GM12864 (cell line): Measurements from ENCODE around the gene LZTS2.

Experiments used
- DNase-seq: peaks from one replicate; pipeline ENCODE4 v3.0.0-alpha.2; 2011; ENCODE audit warnings: low read depth
- H3K4me3 ChIP-seq: 2 replicates; pipeline ENCODE4 v1.5.1; 2011; ENCODE audit warnings: mild to moderate bottlenecking, low read depth, low read length, control low read depth
- TF ChIP-seq, protein P1 (sequence below): IDR thresholded peaks from 2 replicates; pipeline ENCODE4 v1.5.1; 2011; ENCODE audit warnings: low read depth, mild to moderate bottlenecking, moderate library complexity, low read length, control low read depth, inconsistent platforms; ENCODE audit errors: missing control alignments

Gene LZTS2

GRCh38 chr10:100999742-101000126, at the start of gene LZTS2:
Gene LZTS2 (plus strand): TSS chr10:100999808. CDS start chr10:101002539, 2,731 bp downstream.
- TF ChIP-seq, protein P1, sequence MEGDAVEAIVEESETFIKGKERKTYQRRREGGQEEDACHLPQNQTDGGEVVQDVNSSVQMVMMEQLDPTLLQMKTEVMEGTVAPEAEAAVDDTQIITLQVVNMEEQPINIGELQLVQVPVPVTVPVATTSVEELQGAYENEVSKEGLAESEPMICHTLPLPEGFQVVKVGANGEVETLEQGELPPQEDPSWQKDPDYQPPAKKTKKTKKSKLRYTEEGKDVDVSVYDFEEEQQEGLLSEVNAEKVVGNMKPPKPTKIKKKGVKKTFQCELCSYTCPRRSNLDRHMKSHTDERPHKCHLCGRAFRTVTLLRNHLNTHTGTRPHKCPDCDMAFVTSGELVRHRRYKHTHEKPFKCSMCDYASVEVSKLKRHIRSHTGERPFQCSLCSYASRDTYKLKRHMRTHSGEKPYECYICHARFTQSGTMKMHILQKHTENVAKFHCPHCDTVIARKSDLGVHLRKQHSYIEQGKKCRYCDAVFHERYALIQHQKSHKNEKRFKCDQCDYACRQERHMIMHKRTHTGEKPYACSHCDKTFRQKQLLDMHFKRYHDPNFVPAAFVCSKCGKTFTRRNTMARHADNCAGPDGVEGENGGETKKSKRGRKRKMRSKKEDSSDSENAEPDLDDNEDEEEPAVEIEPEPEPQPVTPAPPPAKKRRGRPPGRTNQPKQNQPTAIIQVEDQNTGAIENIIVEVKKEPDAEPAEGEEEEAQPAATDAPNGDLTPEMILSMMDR, result no peak
- H3K4me3 ChIP-seq, result peak within 1 kb of the TSS; percentile 87
- no peak for DNase-seq

GRCh38 chr10:100960251-100960650, 39.4 kb upstream of the LZTS2 start:
- TF ChIP-seq, protein P1, result no peak
- no peak overlapping the region for H3K4me3 ChIP-seq
- no peak for DNase-seq

DNA sequence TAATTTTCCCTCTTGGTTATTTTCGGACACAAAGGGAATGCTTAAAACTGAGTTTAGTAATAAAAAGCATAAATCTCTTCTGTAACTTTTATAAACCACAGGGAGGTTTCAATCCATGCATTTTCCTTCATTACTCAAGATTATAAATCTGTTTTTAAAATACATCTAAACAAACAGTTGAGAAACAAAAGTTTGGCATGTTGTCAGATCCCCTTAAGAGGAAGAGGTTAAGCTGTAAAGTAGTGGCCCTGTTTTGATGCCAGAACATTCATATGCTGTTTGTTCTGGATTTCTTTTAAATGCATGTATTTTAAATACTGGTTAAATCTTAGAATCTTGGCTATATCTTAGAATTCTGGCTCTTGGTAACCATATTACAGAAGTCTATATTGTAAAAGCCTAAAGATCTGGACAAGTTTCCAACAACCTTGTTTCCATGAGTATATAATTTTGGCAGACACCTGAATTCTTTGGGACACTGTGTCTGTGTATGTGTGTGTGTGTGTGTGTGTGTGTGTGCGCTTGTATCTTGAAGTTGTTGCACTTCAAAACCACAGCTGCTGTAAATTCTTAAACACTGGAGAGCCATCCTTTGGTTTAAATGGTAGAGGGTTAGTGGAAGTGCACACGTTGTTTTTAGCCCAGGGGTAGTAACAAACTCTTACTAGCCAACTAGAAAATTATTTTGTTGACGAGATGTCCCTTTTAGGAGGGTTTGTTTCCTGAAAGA, 37.1 kb upstream of the LZTS2 start:
- H3K4me3 ChIP-seq, result no peak overlapping the region
- TF ChIP-seq, protein P1, result no peak
- DNase-seq, result no peak

- TF ChIP-seq, protein P1, result no peak
- no peak overlapping the region for H3K4me3 ChIP-seq
- DNase-seq, result no peak
These were observed 35.8 kb upstream of the LZTS2 start for GRCh38 chr10:100963826-100964225.

GRCh38 chr10:100965820-100966219, 33.8 kb upstream of the LZTS2 start:
- TF ChIP-seq, protein P1, result no peak
- no peak overlapping the region for H3K4me3 ChIP-seq
- no peak for DNase-seq

DNA sequence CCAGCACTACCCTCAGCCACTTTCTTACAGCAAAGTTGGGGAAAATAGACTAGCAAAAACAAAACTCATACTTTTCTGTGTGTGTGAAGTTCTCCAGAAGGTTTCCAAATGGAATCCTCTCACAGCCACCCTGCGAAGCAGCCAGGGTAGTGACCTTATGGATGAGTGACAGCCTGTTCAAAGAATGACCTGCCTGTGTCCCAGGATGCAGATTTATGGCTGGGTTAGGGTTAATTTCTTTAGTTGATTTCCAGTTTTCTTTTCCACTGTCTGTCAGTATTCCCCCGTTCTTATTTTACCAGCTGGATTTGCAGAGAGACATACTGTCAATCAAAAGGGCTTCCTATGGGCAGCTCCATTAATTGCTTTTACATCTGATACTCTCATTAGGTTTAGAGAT, 32.7 kb upstream of the LZTS2 start:
- no peak for DNase-seq
- TF ChIP-seq, protein P1, result no peak
- H3K4me3 ChIP-seq, result no peak overlapping the region

DNA sequence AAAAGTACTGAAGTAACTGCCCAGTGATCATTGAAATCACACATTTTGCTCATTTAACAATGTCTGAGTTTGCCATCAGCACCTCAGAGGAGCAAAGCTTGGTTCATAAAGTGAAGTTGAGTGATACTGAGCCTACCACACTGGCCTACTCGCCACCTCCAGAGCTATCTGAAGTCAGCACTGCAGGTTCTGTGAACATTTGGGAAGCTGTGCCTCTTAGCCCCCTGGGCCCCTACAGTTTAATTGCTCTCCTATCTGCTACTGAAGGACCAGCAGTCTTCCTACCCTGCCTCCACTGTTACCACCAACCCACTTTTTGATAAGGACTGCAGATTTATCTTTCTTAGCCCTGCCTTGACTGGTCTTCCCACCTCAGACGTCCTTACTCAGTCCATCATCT, 32.3 kb upstream of the LZTS2 start:
- TF ChIP-seq, protein P1, result no peak
- no peak overlapping the region for H3K4me3 ChIP-seq
- DNase-seq, result no peak
